ENCODE results near the gene SIRT1.
"Not testable (repeated sequence)": the region's sequence is repeated elsewhere in the genome, so short reads cannot be mapped to it uniquely, and the experiment has no call there.

Gene SIRT1

GRCh38 chr10:67884313-67884841, at the start of gene SIRT1:
Gene SIRT1 (plus strand): TSS chr10:67884656. CDS start chr10:67884722, 66 bp downstream.
- peak; percentile 57 for DNase-seq (ENCODE audit: low read depth)

DNA sequence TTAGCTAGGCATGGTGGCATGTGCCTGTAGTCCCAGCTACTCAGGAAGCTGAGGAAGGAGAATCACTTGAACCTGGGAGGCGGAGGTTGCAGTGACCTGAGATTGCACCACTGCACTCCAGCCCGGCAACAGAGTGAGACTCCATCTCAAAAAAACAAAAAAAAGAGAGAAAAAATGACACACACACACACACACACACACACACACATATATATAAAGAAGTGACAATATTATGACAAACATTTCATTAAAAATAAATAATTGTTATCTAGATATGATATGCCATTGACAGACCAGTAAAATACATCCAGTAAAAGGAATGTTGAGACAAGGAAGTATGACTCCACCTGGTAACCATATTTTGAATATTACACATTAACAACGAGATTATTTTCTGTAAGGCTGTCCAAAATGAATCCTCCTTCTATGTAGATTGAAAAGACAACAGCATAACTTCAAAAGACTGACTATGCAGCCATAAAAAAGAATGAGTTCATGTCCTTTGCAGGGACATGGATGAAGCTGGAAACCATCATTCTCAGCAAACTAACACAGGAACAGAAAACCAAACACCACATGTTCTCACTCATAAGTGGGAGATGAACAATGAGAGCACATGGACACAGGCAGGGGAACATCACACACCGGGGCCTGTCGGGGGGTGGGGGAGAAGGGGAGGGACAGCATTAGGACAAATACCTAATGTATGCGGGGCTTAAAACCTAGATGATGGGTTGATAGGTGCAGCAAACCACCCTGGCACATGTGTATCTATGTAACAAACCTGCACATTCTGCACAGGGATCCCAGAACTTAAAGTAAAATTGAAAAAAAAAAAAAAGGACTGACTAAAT, 48.7 kb upstream of the SIRT1 start:
- not testable (repeated sequence) for DNase-seq (ENCODE audit: low read depth)

- no peak for DNase-seq (ENCODE audit: low read depth)
These were observed 48.0 kb upstream of the SIRT1 start for GRCh38 chr10:67836488-67836887.

DNA sequence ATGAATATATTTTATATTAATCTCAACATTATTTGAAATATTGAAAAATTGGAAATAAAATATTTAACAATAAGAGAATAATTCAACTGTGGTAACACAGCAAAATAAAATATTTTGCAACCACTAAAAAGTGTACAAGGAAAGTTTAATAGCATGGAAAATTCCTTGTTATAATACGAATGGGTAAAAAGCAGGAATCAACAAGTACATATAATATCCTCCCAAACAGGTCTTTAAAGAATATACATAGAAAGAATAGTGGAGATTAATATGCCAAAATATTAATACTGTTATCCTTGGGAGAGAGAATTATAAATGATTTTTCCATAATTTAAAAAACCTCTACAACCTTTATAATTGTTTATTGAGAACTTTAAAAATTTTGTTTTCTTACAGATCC, 47.5 kb upstream of the SIRT1 start:
- DNase-seq (ENCODE audit: low read depth) = no peak

GRCh38 chr10:67837541-67838314, 46.7 kb upstream of the SIRT1 start, which contains the start of gene DNAJC12:
Gene DNAJC12 (minus strand): TSS chr10:67838188. CDS start chr10:67838011, 177 bp downstream.
- DNase-seq (ENCODE audit: low read depth) = peak; percentile 11

DNA sequence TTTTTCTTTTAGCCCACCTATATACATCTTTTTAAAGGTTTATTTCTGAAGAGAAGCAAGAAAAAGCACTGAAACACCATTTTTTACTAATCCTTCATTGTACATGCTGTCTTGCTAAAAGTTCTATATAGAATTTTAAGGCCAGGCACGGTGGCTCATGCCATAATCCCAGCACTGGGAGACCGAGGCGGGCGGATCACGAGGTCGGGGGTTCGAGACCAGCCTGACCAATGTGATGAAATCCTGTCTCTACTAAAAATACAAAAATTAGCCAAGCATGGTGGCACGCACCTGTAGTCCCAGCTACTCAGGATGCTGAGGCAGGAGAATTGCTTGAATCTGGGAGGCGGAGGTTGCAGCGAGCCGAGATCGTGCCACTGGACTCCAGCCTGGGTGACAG, 44.9 kb upstream of the SIRT1 start:
- DNase-seq (ENCODE audit: low read depth) = not testable (repeated sequence)

- no peak for DNase-seq (ENCODE audit: low read depth)
These were observed 44.5 kb upstream of the SIRT1 start for GRCh38 chr10:67839951-67840350.

- no peak for DNase-seq (ENCODE audit: low read depth)
These were observed 42.7 kb upstream of the SIRT1 start for GRCh38 chr10:67841737-67842136.

- no peak for DNase-seq (ENCODE audit: low read depth)
These were observed 41.2 kb upstream of the SIRT1 start for GRCh38 chr10:67843284-67843683.

DNA sequence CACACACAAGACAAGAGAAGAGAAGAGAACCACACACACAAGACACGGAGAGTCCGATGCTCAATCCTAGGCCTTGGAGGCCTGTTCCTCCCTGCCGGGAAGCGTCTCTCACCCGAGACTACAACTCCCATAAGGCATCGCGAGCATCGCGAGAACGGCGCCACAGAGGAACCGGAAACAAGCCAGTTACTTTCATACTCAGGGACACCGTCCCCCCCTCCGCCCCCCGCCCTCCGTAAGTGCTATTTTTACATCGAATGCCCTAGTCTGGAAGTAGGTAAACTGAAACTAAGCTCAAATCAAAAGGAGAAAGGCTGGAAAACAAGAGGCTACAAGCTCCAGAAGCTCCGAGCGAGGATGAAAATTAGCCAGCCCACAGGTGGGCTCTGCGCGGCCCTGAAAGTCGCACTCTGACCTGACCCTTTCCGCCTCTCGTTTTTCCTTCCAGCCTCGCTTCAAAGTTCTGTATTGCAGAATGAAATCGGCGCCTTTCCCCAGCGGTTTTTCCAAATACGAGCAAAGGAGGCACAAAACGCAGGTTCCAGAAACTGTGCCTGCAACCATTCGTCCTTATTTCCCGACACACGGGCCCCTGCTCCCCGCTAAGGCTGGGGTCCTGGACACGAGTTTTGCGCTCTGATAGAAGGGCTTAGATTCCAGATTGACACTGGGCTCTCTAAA, 35.0 kb upstream of the SIRT1 start:
- peak; percentile 69 for DNase-seq (ENCODE audit: low read depth)

DNA sequence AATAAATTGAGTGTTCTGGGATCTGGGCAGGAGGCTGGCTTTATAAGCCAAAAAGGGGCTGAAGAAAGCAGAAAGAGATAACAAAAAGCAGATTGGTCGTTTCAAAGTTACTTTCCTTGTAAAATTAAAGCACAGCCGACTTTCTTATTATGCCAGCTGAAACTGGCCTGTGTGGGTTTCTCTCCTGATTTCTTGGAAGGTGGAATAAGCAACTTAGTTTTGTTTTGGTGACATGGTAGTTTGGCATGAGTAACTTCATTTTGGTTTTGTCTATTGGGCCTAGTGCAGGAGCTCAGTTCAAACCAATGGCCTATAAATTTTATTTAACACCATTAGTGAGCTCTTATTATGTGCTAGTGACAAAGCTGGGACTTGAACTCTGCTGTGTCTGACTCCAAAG, 33.3 kb upstream of the SIRT1 start:
- no peak for DNase-seq (ENCODE audit: low read depth)

DNA sequence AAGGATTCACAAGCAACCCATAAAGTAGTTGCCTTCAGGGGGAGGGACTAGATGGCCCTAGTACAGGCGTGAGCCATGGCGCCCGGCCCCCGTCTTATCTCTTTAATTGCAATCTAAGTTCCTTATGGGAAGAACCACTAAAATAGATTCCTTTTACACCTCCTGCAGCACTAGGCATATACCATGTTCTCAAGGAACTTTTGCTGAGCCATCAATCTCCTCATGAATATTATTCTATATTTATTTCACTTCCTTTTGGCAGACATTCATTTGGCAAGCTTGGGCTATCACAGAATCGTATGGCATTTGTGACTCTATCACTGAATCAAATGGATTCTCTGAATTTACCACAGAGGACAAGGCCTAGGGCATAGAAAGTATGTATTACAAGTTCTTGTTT, 31.7 kb upstream of the SIRT1 start:
- no peak for DNase-seq (ENCODE audit: low read depth)

DNA sequence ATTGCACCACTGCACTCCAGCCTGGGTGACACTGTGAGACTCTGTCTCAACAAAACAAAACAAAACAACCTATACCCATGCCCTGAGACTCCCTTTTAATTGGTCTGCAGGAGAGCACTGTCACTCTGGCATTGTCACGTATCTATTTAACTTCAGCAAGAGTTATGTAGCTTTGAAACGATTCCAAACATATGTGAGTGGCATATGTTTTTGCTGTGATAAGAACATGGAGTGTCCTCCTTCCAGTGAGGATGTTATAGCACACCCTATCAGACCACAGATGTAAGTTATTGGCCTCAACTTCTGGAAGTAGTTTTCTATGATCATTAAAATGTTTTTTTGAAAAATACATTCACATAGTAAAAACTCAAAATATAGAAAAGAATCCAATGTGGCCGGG, 30.9 kb upstream of the SIRT1 start:
- DNase-seq (ENCODE audit: low read depth) = no peak

- no peak for DNase-seq (ENCODE audit: low read depth)
These were observed 25.5 kb upstream of the SIRT1 start for GRCh38 chr10:67858971-67859370.

DNA sequence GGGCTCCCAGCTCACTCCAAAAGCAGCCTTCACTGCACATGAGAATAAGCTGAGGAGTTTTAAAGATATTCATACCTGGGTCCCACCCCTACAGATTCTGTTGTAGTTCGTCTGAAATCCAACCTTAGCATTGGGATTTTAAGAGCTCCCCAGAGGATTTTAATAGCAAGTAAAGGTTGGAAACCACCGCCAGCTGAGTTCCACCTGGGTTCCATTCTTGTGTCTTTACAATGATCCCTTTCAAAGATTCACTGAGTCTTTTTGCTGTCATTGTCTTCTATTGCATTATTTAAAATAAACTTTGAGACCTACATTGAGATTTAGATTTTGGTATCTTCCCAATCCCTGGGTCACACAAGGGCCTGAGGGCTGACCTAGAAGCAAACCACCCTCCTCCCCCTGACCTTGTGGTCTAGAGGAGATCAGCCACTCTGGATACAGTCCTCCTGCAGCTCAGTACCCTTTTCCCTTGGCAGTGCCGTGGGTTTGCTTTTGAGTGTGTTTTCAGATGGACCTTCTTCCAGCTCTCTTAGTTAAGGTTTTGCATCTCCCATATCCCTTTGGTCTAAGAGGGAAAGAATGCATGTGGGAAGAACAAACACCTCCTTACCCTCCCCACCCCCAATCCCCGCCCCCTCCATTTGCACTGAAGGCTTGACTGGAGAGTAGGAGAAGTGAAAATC, 22.6 kb upstream of the SIRT1 start:
- no peak for DNase-seq (ENCODE audit: low read depth)

DNA sequence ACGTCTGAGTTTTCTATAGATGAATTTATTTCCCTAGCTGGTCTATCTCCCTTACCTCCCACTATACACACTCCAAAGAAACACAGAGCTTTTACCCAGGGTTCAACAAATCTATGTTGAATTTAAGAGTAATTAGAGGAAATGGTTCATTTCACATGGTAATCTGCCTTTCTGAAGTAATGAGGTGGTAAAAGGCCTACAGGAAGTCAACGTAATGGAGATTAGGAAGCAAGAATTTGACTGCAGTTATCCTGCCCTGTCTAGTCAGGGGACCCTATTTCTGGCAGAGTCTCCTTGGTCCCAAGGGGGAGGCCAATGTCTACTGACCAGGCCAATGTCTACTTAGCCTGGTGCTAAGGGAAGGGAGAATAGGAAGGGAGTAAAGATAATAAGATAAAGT, 21.4 kb upstream of the SIRT1 start:
- DNase-seq (ENCODE audit: low read depth) = no peak

DNA sequence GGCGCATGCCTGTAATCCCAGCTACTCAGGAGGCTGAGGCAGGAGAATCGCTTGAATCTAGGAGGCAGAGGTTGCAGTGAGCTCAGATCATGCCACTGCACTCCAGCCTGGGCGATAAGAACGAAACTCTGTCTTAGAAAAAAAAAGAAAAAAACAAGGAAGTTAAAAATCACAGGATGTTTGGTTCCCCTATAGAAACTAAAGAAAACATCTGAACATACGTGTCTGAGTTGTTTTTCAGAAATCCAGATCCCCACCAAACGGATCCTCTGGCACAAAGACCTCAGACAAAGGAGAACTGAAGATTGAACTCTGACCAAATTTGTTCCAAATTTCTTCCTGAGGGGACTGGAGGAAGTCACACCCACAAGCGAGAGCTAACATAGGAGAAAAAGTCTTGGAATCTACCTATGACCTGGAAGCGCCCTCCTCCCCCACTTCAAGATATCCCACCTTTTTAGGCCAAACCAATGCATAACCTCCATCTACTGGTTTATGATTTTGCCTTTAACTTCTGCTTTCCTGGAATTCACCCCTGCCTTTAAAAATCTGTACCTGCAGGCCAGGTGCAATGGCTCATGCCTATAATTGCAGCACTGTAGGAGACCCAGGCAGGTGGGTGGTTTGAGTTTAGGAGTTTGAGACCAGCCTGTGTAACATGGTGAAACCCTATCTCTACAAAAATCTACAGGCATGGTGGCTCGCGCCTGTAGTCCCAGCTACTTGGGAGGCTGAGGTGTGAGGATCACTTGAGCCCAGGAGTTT, 19.7 kb upstream of the SIRT1 start:
- no peak for DNase-seq (ENCODE audit: low read depth)

DNA sequence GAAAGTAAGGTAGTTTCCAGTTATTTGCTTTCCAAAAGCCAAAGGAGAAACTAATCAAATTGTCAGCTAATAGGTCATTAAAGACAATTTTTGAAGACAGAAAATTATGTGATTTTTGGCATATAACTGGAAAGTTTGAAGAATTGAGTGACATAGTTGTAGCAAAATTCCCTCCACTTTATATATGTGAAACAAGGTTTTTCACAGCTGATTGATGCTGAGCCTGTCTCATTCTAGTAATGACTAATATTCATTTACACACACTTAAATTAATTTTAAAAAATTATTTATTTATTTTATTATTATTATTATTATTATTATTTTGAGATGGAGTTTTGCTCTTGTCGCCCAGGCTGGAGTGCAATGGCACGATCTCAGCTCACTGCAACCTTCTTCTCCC, 16.3 kb upstream of the SIRT1 start:
- DNase-seq (ENCODE audit: low read depth) = no peak

DNA sequence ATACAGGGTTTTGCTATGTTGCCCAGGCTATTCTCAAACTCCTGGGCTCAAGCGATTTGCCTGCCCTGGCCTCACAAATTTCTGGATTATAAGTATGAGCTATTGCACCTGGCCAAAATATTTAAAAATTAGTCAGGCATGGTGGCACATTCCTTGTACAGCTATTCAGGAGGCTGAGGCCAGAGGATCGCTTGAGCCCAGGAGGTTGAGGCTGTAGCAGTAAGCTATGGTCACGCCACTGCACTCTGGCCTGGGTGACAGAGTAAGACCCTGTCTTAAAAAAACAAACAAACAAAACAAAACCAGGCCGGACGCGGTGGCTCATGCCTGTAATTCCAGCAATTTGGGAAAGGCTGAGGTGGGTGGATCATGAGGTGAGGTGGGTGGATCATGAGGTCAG, 14.5 kb upstream of the SIRT1 start:
- DNase-seq (ENCODE audit: low read depth) = no peak

- no peak for DNase-seq (ENCODE audit: low read depth)
These were observed 8.9 kb upstream of the SIRT1 start for GRCh38 chr10:67875340-67876238.

All from GM04503 (cell line).